LNCaP clone FGC (cell line): ENCODE data around the gene WNT8A.

Experiments
- DNase-seq: peaks from one replicate; pipeline ENCODE4 v3.0.0-alpha.2; 2011; ENCODE audit warnings: low read depth
- H3K4me3 ChIP-seq: 2 replicates; pipeline ENCODE4 v1.5.1; 2011; ENCODE audit warnings: mild to moderate bottlenecking, low read depth, low read length, control low read depth
- TF ChIP-seq, protein P1 (sequence below): IDR thresholded peaks from 2 replicates; pipeline ENCODE4 v1.5.1; 2012; ENCODE audit warnings: mild to moderate bottlenecking; ENCODE audit not compliant: control insufficient read depth, insufficient read depth; ENCODE audit errors: extremely low read depth

The WNT8A gene

DNA sequence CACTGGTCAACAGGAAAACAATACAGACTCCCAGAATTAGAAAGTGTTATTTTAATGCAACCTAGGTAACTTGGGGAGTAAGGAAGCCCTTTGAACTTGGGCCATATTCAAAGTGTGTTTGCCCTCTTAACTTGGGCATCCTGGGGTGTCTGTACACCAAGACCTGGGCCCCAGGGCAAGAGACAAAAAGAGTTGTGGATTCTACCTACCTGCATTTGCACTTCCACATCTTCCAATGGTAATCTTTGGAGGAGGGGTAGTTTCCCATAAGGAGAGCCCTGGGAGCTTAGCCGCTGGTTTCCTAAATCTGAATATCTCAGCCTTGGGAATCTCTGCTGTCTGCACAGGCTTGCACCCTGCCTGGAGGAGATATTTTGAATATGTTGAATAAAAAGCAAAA is 8.5 kb downstream of the WNT8A start:
- TF ChIP-seq, protein P1, sequence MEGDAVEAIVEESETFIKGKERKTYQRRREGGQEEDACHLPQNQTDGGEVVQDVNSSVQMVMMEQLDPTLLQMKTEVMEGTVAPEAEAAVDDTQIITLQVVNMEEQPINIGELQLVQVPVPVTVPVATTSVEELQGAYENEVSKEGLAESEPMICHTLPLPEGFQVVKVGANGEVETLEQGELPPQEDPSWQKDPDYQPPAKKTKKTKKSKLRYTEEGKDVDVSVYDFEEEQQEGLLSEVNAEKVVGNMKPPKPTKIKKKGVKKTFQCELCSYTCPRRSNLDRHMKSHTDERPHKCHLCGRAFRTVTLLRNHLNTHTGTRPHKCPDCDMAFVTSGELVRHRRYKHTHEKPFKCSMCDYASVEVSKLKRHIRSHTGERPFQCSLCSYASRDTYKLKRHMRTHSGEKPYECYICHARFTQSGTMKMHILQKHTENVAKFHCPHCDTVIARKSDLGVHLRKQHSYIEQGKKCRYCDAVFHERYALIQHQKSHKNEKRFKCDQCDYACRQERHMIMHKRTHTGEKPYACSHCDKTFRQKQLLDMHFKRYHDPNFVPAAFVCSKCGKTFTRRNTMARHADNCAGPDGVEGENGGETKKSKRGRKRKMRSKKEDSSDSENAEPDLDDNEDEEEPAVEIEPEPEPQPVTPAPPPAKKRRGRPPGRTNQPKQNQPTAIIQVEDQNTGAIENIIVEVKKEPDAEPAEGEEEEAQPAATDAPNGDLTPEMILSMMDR: no peak
- no peak overlapping the region for H3K4me3 ChIP-seq
- no peak for DNase-seq

DNA sequence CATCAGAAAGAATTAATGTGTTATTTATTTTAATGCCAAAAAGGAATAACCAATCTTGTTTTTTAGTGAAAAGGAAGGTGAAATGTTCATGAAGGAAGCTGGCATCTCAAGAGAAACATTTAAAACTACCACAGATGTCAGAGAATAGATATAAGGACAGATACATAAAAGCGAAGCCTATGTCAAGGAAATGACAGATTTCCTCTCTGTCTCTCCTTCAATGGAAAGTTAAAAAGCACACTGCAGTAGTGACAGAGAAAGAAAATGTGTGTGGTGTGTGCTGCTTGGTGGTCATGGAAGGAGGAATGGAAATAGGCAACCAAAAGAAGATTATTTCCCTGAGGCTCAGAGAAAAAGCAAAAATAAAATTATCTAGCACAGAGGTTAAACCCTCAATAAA is 9.2 kb downstream of the WNT8A start:
- no peak overlapping the region for H3K4me3 ChIP-seq
- TF ChIP-seq, protein P1: no peak
- no peak for DNase-seq

DNA sequence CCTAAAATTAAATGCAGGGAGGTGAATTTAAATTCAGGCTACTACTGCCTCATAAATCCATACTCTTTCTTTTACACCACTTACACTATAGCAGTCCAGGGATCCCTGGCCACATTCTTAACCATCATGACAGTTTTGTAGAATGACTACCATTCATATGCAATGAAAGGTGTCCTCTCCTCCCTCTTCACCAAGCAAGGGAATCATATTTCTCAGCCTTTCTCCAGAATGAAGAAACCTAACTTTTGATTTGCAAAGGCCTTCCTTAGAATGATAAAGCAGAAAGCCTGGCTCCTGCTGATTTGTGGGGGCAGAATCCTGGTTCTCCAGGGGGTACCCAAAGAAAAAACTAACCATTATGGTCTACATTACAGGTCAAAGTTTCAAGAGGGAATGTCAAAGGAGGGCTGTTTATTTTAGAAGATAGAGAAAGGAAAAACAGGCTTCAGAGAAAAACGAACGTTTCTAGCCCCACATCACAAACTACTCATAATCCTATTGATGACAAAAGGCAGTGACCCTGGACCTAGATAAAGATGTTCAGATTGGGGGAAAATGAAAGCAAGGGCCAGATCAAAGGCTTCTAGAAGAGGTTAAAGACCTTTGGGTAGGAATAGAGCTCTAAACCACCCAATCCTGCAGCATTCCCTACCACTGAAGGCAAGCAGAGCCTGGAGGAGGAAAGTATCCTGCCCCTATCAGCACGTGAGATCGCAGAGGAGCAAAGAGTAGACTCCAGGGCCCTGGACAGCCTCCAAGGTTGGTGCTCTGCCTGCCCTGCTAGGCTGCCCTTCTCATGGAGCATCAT is 11.5 kb downstream of the WNT8A start:
- no peak overlapping the region for H3K4me3 ChIP-seq
- TF ChIP-seq, protein P1: no peak
- no peak for DNase-seq

DNA sequence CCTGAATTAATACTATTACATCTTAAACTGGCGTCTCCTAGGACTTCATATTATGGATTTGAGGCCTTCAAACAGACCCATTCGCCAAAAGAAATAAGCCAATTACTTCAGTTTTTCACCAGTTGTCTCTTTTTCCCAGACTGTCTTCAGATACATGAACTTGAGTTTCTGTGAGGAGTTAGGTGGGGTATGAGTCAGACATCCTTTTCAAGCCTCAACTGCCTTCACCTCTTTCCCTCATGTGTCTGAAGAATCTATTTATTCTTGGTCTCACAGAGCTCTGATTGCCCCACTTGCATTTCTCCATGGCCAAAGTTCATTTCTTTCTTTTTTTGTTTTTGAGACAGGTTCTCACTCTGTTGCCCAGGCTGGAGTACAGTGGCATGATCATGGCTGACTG is 12.5 kb downstream of the WNT8A start:
- no peak overlapping the region for H3K4me3 ChIP-seq
- TF ChIP-seq, protein P1: no peak
- DNase-seq: no peak

DNA sequence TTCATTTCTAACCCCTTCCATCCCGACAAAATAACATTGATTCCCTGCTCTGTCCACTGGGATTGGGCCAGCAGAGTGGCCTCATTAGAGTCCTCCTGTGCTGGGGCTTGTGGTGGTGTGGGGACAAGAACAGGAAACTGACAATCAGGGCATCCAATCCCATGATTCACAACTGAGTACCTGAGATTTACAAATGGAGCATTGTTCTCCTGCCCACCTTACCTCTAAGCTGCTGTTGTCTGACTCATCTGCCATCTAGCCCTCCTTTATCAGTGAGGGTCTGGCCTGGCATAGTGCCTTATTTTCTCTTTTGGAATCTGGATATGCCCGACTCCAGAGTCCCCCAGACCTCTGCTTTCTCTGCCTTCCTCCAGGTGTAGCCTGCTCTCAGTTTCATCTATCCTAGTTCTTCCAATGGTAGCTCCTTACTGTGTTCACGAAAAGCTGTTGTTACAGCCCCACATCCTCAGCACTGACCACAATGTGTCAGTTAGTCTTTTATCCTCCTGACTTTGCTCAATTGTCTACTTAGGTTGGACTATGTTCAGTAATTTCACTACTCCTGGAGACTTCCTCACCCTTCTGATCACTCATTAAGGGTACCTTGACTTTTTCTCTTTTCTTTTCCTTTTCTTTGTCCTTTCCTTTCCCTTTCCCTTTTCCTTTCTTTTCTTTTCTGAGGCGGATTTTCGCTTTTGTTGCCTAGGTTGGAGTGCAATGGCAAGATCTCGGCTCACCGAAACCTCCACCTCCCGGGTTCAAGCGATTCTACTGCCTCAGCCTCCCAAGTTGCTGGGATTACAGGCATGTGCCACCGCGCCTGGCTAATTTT is 13.4 kb downstream of the WNT8A start:
- no peak overlapping the region for H3K4me3 ChIP-seq
- no peak for DNase-seq
- TF ChIP-seq, protein P1: no peak

DNA sequence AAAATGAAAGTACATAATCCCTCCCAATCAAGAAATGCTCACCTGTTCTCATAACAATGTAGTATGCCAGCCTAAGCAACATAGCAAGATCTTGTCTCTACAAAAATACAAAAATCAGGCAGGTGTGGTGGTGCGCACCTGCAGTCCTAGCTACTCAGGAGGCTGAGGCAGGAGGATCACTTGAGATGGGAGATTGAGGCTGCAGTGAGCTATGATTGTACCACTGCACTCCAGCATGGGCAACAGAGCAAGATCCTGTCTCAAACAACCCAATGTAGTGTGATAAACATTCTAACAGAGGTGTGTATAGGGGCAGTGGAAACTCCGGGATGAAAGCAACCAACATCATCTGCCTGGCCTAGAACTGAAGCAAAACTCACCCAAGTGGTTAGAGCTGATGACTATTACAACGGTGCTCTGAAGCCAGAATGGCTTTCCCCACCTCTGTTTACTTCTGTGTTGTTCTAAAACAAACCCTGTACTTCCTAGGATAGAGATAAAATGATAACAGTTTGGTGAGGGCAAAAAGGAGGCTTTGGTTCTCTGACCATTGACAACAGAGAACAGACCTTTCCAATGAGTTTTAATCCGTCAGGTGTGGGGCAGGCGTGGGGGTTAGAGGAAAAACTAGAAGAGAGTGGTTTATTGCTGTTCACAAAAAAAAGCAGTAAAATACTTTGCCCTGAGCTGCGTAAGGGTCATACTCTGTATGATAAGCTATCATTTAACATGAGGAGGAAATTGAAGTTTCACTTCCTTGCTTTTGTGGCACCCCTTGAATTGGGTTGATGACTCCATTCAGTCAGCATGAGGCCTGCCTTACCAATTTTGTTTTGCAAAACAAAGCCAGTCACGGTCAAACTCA is 18.9 kb downstream of the WNT8A start:
- DNase-seq: no peak
- H3K4me3 ChIP-seq: no peak overlapping the region
- TF ChIP-seq, protein P1: no peak
